Right lobe of liver (tissue), 6 donors: ENCODE results near the gene CTIF. TPM values are rescaled to one million over a fixed set of nuclear protein-coding genes. Genes with fewer than 3 reads are reported as not detected.

Experiments
- ATAC-seq, 4 donors: fragments of 200-7000 bp; cut with Tn5 transposase; one replicate each; pipeline ENCODE4 v1.9.1; 2020; ENCODE audit warnings: mild to moderate bottlenecking in 4 of 4, moderate library complexity in 4 of 4
- DNase-seq, 3 donors: peaks; one replicate each; pipeline ENCODE4 v3.0.0-alpha.2; 2020
- H3K27ac ChIP-seq, 3 donors: fragments of 200-600 bp; one replicate each; pipeline ENCODE4 v1.8.0; 2022
- H3K27me3 ChIP-seq, 2 donors: fragments of 200-600 bp; one replicate each; pipeline ENCODE4 v1.8.0; 2022
- H3K36me3 ChIP-seq, 4 donors: fragments of 200-600 bp; sonication (generic) in 1 of 4; one replicate each; pipeline versions ENCODE4 v1.5.1 to v1.8.0; 2017 to 2022; ENCODE audit warnings: control low read depth in 1 of 4
- H3K4me1 ChIP-seq, 4 donors: fragments of 200-600 bp; sonication (generic) in 1 of 4; one replicate each; pipeline versions ENCODE4 v1.5.1 to v1.8.0; 2017 to 2022; ENCODE audit warnings: control low read depth in 1 of 4
- H3K4me3 ChIP-seq, 3 donors: fragments of 200-600 bp; one replicate each; pipeline ENCODE4 v1.8.0; 2022
- H3K9me3 ChIP-seq, 4 donors: fragments of 200-600 bp; sonication (generic) in 1 of 4; one replicate each; pipeline versions ENCODE4 v1.5.1 to v1.8.0; 2017 to 2022; ENCODE audit warnings: control low read depth in 1 of 4
- CTCF ChIP-seq, 4 donors: fragments of 200-600 bp in 3 of 4; fragments of 450-650 bp in 1 of 4; IDR thresholded peaks; one replicate each; pipeline versions ENCODE4 v1.5.1 to v1.8.0; 2016 to 2022; ENCODE audit warnings: antibody characterized with exemption in 4 of 4, mild to moderate bottlenecking in 2 of 4
- POLR2A ChIP-seq: fragments of 450-650 bp; IDR thresholded peaks from one replicate; pipeline ENCODE4 v1.6.1; 2017; ENCODE audit warnings: antibody characterized with exemption, mild to moderate bottlenecking
- WGBS: methylation state at CpG from one replicate; pipeline ENCODE4 v1.1.6; 2018; ENCODE audit warnings: low coverage, low lambda C conversion rate; ENCODE audit not compliant: insufficient coverage; ENCODE audit errors: missing lambda C conversion rate; 5-methylcytosine and 5-hydroxymethylcytosine counted together
- intact Hi-C, 2 donors: fragments of 100-400 bp; cut with DNase I; formaldehyde crosslinking; loops; one replicate each; pipeline versions ENCODE4 v1.11.2 to v1.14.1; 2022
- total RNA-seq, 6 experiments: library from RNA; depleted of rRNA in 2 of 6; stranded (reverse); fragments of >200 nt in 2 of 6; fragmentation: NEBNext Ultra II Directional in 3 of 6; extraction: Animal tissue kit (Norgen Biotek cat#: 25700) in 3 of 6; gene quantifications; one replicate each; pipeline versions ENCODE4 v1.1.0 to v1.2.4, GENCODE V29; 2016 to 2023
- donor health status: DM: no; HTN: yes; CAD: no.
- donor health status: DM: no; HTN: no; CAD: no.
- donor health status: DM: no; HTN: no; CAD: no.
- donor health status: DM: no; HTN: yes; CAD: no.
- donor health status: DM: no; HTN: yes; CAD: no.

The CTIF gene
- total RNA-seq, 6 experiments from 2014 or later, result 29.0 to 60.6 (median 43.1) TPM

- TF ChIP-seq CTCF (IDR thresholded peaks at IDR 0.05) (no peak), POLR2A (no peak)
- DNase-seq (peak in 1 of 3 donors; percentile 7), ATAC-seq (no peak)
- no peak overlapping the region for H3K4me3 ChIP-seq
- intact Hi-C loops, result no loop called here
- no peaks in the 10 kb centered on the region for H3K9me3 ChIP-seq
- no peak overlapping the region for H3K27ac ChIP-seq
- H3K4me1 ChIP-seq, result peaks cover 0 to 6% (median 3%) of the 10 kb centered on the region in 4 donors
- WGBS, result 52% methylated on average over 5 of the region's 5 CpGs
- no peaks in the 10 kb centered on the region for H3K36me3 ChIP-seq
- no peaks in the 10 kb centered on the region for H3K27me3 ChIP-seq
These were observed 356.0 kb downstream of the CTIF start for GRCh38 chr18:48894799-48895346.

- H3K27ac ChIP-seq, result no peak overlapping the region
- DNase-seq (no peak), ATAC-seq (no peak)
- intact Hi-C loops, result no loop called here
- H3K4me3 ChIP-seq, result no peak overlapping the region
- H3K27me3 ChIP-seq, result no peaks in the 10 kb centered on the region
- H3K36me3 ChIP-seq, result no peaks in the 10 kb centered on the region
- TF ChIP-seq POLR2A, result no peak
- TF ChIP-seq CTCF (IDR thresholded peaks at IDR 0.05), result no peak
- 75% methylated on average over 4 of the region's 8 CpGs for WGBS
- peaks cover 0 to 6% (median 3%) of the 10 kb centered on the region in 4 donors for H3K4me1 ChIP-seq
- no peaks in the 10 kb centered on the region for H3K9me3 ChIP-seq
These were observed 357.6 kb downstream of the CTIF start for GRCh38 chr18:48896326-48896874.

- ATAC-seq (peak; percentile 44 to 75 (median 65)), DNase-seq (peak; percentile 61 to 76 (median 67))
- H3K9me3 ChIP-seq, result no peaks in the 10 kb centered on the region
- peak; percentile 19 for TF ChIP-seq POLR2A
- peak in 1 of 4 donors; percentile 4 for TF ChIP-seq CTCF (IDR thresholded peaks at IDR 0.05)
- H3K27me3 ChIP-seq, result no peaks in the 10 kb centered on the region
- no peaks in the 10 kb centered on the region for H3K36me3 ChIP-seq
- peaks cover 0 to 8% (median 3%) of the 10 kb centered on the region in 4 donors for H3K4me1 ChIP-seq
- 67% methylated on average over 6 of the region's 9 CpGs for WGBS
- no peak overlapping the region for H3K27ac ChIP-seq
- intact Hi-C loops, result no loop called here
- H3K4me3 ChIP-seq, result no peak overlapping the region
These were observed 358.2 kb downstream of the CTIF start for GRCh38 chr18:48896875-48897511.

- 93% methylated on average over 2 of the region's 5 CpGs for WGBS
- H3K4me1 ChIP-seq, result peaks cover 0 to 12% (median 3%) of the 10 kb centered on the region in 4 donors
- intact Hi-C loops, result no loop called here
- no peaks in the 10 kb centered on the region for H3K27me3 ChIP-seq
- no peak overlapping the region for H3K27ac ChIP-seq
- peak in 1 of 3 donors; percentile 42 for DNase-seq
- H3K36me3 ChIP-seq, result no peaks in the 10 kb centered on the region
- no peak overlapping the region for H3K4me3 ChIP-seq
- ATAC-seq, result no peak
- H3K9me3 ChIP-seq, result no peaks in the 10 kb centered on the region
- TF ChIP-seq POLR2A, result no peak
- no peak for TF ChIP-seq CTCF (IDR thresholded peaks at IDR 0.05)
These were observed 358.7 kb downstream of the CTIF start for GRCh38 chr18:48897531-48897930.
